Stimulated activated CD8-positive, alpha-beta memory T cell treated with anti-CD3 and anti-CD28 coated beads, Interleukin-12 subunit alpha, Interleukin-12 subunit beta, amount 100 ng/mL, for 24 hours (primary cell): ENCODE measurements around the gene AUH.

Experiments used
- DNase-seq: peaks from one replicate; pipeline ENCODE4 v3.0.0-alpha.2; 2020; ENCODE audit errors: extremely low read depth

The AUH gene

DNA sequence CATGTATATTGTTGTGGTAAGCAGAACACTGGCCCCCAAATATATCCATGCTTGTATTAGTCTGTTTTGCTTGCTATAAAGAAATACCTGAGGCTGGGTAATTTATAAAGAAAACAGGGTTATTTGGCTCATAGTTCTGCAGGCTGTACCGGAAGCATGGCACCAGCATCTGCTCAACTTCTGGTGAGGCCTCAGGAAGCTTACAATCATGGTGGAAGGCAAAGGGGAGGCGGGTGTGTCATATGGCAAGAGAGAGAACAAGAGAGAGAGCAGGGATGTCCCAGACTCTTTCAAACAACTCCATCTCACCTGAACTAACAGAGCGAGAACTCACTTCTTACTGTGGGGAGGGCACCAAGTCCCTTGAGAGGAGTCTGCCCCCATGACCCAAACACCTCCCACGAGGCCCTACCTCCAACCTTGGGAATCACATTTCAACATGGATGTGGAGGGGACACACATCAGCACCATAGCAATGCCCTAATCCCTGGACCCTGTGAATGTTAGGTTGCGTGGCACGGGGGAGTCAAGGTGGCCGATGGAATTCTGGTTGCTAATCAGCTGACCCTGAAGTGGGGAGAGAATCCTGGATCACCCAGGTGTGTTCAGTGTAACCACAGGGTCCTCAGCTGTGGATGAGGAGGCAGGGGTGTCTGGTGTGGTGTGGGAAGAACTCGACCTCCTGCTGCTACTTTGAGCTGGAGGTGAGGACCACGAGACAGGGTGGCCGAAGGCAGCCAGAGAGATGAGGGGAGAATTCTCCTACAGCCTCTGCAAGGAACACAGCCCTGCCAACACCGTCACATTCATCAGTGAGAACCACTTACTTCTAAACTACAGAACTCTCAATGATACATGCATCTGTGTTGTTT, 172.8 kb downstream of the AUH start:
- no peak for DNase-seq

DNA sequence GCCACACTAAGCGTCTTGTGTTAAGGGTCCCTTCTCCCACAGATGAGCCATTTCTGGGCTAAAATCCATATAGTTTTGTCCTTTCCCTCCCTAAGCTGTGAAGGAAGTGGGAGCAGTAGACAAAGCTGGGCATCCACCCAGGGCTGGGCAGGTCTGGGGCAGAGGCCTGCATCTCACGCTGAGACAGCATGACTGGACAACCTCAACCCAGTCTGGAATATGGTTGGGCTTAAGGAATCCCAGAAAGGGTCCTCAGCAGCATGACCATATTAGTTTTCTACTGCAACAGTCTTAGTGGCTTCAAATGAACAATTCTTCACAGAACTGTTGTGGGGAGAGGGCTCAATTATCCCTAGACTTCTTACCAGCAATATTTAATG, 173.8 kb downstream of the AUH start:
- DNase-seq: no peak

DNA sequence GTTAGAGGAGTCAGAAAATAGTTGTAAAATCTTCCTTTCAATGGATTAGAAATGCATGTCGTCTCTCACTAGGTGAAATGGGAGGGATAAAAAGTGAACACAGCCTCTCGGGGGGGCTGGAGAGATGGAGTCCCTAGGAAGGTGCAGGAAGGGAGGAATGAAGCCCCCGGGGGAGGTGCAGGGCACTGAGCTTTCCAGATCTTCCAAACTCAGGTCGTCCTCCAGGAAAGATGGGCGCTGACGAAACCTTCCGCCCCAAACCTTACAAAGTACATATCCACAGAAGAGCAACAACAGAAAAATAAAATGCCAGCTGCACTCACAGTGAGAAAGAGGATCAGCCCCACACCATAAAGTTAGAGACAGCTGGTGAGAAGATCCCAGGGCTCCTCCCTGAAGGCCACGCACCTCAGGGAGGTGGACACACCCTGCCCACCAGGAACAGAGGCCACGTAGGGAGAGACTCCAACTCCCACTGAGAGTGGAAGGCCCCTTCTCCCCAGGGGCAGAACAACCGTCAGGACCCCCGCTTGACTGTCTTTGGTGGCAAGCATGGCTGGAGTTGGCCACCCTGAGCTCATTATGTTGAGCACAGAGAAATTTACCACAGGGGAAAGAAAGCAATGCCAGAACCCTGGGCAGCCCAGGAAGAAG, 174.3 kb downstream of the AUH start:
- no peak for DNase-seq

DNA sequence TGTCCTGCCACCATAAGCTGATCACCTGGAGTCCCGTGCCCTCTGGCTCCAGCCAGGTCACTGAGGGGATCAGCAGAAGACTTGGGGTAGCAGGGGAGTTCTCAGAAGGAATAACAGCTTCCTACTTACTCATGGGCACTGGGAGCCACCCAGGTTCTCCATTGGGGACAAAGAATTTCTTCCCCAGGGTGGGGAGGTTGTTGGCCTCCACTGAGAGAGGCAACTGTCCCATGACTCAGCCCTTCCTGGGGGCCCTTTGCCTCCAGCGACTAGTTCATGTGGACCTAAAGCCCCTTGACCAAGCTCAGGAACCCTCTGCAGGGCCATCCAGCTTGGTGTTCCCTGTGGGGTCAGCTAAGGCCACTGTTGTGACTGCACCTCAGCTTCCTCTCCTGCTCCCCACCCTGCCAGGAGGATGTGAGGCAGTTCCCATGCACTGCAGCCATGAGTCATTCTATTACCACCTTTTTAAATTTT, 175.0 kb downstream of the AUH start:
- no peak for DNase-seq

DNA sequence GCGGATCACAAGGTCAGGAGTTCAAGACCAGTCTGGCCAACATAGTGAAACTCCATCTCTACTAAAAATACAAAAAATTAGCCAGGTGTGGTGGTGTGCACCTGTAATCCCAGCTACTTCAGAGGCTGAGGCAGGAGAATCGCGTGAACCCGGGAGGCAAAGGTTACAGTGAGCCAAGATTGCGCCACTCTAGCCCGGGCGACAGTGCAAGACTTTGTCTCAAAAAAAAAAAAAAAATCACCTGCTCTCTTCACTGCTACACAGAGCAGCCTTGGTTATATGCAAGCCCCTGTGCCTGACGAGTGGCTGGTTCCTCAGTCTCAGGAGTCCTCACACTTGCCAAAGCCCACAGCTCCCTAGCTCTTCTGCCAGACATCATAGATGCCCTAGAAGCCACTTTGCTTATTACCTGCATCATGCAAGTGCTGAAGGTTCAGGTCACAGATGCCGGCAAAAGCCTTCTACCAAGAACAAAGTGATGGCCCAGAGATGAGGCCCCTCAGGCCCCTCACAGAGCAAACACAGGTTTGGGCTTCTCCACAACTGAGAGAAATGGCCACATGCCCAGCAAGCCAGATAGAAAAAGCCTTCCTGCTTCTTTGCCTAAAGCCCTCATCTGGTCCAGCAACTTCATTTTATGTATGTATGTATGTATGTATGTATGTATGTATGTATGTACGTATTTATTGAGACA, 176.4 kb downstream of the AUH start:
- no peak for DNase-seq

DNA sequence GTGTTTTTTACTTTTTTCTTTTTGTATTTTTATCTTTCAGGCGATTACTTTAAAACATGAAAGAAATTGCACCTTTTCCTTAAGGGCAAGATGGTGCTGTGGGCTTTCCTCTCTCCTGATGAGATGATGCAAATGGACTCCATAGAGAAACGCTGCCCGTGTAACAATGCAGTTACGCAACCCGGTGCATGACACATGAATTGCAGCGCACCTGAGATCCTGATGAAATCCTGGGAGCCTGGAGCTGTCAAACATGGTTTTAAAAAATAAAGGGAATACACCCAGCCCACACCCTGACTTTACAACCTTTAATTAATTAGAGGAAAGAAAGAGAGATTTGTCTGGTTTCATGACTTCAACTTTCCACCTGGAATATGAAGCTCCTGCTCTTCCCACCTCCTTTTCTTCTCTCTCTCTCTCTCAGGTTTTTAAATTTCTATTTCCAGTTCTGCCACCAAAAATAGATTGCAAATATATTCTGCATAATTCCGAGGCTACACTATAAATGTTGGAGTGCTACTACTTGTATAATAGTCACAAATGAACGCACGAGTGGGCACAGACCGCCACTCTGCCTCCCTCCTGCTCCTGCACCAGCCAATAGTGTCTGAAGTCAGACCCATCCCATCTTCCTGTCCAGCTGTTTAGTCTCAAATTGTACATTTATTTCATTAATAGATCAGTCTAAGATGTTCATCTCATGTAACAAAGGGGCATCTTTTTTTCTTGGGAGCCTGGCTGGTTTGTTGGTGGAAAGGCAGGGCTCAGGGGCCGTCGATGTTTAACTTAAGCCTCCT, 179.1 kb downstream of the AUH start:
- no peak for DNase-seq

DNA sequence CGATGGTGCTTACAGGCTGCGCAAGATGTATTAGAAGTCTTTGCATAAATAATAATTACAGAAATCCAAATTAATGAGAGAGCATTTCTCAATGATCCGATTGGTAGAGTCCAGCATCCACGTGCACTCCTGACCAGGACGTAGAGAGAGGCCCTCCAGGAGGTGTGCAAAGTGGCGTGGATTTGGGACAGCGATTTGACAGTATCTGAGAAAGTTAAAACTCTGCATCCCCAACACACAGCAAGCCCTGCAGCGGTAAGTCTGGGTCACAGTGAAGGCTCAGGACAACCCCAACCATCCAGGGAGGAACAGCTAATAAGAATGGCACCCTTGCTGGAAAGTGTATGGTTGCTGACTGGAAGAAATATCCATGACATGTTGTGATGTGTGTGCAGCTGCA, 180.2 kb downstream of the AUH start:
- DNase-seq: no peak

DNA sequence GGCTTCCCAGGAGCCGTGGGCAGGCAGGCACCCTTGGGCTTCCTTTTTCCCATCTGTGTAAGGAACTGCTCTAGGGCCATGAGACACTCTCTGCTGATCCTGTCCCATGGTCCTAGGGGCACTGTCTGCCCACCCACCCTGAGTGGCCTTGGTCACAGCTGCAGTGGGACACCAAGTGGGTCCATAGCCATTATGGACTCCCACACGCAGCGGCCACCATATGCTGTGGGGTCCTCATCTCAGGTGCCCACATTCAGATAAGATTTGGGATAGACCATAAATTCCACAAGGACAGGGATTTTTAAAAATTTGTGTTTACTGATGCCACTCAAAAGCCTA, 180.8 kb downstream of the AUH start:
- DNase-seq: no peak

DNA sequence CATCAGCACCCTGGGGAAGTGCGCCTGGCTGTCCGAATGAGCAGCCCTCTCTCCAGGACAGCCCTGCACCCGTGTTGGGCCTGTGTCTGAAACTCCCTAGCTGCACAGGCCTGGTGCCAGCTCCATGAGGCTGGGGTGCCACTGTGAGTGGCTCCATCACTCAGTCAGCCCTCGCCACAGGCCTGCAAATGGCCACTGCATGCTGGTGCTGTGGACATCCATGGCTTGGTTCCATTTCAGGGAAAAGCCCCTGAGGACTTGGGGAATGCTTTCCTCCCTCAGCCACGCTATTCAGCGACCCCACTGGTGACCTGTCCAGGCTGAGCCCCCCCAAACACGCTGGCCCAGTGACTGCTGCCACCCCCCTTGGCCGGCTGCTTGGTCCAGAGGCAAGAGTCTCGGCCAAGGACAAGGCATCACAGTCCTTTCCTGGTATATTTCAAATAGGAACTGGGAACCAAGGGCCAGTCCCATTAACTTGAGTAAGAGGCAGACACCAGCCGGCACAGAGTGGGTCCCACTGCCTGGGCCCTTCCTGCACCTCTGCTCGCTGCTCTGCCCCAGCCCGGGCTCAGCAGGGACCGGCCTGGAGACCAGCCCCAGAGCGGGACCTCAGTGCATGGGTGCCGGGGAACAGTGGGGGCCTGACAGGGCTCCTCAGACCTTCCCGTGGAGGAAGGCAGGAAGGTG, 181.3 kb downstream of the AUH start:
- DNase-seq: no peak

DNA sequence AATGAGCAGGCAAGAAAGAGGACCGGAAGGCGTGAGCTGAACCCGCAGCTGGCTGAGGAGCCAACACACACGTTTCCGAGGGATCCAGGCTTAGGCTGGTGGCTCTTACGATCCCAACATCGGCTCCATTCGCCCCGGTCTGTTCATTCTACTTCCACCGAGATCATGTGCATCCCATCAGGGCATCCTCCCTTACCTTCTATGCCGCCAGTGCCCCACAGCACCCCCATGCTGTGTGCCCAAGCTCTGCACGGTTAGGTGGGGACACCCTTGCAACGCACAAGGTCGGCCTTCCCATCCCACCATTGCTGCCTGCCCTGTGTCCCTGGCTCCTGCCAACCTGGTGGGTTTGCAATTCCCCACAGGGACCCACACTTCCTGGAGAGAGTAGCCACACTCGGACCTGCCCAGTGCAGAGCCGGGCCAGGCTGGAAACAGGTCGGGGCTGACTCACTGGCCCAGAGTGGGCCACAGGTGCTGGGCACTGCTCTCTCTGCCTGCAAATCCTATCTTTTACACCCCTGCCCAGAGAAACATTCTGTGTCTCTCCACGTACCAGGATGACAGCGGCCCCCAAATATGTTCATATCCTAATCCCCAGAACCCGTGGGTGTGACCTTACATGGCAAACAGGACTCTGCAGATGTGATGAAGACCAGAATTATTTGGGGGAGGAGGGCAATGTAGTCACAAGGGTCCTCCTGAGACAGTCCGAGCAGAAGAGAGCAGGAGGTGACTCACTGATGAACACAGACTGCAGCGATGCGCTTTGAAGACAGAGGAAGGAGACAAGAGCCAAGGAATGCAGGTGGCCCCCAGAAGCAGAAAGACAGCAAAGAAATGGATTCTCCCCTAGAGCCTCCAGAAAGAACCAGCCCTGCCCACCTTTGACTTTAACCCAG, 182.2 kb downstream of the AUH start:
- no peak for DNase-seq

DNA sequence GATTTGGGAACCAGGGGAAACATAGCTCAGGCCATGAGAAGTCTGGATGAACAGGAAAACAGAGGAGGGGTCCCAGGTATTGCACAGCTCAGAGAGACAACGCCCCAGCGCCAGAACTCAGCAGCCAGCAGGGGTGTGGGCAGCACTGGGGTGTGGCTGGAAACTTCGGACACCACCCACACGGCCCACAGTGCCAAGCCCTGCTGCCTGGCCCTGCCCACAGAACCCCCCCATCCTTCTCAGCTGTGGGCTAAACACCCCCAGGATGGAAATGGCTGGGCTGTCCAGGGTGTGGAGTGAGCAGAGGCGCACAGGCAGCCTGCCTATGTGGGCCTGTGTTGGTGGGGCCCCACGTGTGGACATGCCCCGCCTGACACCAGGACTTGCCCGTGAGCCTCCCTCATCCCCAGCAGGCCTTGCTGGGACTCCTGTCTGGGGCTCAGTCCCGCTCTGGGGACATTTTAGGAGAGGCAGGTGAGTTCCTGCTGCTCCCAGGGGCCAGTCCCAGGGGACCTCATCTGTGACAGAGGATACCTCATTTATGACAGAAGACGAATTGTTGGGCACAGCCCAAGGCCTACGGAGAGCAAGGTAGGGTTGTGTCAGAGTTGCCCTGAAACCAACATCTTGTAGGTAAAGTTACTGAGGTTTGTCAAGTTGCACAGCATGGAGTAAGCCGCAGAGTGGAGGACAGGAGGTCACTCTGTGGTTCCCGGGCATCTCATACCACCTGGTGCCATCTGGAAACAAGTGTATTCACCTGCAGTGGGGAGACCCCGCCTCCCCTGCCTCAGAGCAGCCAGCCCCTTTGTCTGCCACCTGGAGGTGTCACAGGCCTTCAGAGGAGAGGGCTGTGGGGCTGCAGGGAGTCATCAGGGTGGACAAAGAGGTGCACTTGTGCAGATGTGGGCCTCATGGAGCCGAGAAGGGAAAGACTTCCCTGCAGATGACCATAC, 183.2 kb downstream of the AUH start:
- DNase-seq: no peak

DNA sequence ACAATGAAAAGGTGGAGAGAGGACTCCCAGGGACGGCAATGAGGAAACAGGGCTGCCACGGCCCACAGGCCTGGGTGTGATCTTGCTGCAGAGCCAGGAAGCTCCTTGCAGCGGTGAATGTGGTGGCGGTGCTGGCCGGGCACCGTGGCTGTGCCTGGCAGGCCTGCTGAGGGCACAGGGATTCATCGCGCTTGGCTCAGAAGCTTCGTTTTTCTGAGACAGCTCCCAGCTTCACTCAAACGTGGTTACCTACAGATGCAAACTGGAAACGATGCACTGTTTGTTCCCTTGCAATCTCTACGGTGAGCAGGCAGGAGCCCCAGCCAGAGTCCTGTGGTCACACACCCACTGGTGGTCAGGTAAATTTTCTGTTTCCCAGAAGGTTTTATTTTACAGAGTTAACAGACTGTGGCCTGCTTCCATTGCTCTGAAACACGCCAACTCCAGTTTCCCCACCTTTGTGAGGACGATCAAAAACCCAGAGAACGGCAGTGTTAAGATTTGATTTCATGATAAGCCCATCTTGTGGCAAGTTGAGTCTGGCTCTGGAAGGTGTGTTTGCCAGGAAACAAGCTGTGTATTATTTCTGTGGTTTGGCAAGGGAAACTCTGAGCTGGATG, 183.9 kb downstream of the AUH start:
- DNase-seq: no peak

DNA sequence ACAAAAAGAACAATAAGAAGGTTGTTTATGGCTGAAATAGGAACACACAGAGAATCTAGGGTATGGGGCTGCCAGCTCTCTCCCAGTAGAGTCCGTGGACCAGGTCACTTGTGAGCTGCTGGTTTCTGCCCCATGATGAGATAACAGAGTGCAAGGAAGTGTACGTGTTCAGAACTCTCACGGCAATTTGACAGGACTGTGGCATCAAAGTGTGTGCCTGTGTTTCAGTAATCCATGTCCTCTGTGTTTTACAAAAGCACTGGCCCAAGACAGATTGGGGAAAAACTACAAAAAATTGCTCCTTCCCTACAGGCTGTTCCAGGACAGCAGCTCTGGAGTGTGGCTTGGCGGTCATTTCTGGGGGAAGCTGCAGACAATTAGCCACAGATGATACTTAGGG, 184.6 kb downstream of the AUH start:
- DNase-seq: no peak

DNA sequence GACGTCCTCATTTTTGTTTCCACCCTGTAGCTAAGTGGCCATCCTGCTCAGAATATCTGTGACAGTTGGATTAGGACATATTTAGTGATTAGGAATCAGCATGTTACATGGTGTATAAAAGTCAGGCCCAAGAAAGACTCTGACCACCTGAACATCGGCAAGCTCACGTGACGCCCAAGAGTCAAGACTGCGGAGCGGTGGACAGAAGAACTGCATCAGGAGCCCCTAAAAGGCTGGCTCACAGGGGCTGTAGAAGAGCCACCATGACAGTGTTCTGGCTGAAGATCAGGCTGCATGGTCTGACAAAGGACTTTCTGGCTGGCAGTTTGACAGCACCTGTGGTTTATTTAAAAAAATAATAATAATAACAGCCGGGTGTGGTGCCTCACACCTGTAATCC, 185.3 kb downstream of the AUH start:
- no peak for DNase-seq

DNA sequence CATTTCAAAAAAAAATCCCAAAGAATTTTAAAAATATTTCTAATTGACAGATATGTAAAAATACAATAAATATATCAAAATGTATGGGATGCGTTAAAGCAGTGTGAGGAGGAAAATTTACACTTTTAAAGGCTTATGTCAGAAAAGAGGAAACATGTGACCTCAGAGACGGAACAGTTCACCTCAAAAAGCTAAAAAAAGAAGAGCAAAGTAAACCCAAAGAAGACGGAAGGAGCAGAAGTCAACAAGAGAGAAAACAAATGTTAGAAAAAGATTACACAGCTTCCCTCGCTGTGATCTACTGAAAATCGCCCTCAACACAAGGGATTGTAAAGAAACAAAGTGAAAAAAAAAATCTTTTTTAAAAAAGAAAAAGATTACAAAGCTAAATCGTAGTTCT, 186.9 kb downstream of the AUH start:
- DNase-seq: no peak

DNA sequence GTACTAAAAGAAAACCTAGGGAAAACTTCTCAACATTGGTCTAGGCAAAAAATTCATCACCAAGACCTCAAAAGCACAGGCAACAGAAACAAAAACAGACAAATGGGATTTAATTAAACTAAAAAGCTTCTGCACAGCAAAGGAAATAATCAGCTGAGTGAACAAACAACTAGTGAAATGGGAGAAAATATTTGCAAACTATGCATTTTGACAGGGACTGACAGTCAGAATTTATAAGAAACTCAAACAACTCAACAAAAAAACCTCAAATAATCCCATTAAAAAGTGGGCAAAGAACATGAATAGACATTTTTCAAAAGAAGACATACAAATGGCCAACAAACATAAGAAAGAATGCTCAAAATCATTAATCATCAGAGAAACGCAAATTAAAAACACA, 189.4 kb downstream of the AUH start:
- DNase-seq: no peak

DNA sequence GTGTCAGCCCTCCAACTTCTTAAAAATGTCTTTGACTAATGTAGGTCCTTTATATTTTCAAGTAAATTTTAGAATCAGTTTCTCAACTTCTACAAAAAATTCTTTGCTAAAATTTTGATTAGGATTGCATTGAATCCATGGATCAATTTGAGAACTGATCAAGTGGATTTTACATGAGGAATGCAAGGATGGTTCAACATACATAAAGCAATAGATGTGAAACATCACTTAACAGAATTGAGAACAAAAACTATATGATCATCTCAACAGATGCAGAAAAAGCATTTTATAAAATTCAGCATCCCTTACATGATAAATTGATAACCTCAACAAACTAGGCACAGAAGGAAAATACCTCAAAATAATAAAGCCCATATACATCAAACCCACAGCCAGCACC, 190.8 kb downstream of the AUH start:
- no peak for DNase-seq

DNA sequence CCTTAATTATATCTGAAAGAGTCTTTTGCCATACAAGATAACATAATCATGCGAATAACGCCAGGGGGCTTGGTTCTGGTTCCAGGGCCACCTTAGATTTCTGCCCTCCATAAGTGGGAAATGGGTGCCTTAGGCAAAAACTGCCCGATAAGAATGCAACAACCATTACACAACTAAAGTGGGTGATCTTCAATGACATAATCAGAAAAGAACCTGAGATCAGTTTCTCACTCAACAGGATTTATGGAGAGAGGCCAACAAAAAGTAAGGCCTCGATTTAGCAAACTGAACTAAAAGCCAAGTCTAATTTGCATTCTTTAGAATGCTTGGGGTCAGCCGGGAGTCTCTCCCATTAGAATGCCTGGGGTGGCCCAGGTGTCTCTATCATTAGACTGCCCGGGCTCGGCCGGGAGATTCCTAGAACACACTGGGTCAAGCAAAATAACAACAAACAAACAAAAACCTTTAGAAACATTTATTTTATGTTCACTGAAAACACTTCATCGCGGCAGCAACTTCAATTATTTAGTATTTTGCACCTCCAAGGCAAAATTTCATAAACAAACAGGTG, 194.8 kb downstream of the AUH start:
- DNase-seq: no peak
